Type B pancreatic cell (in vitro differentiated cells): Measurements from ENCODE around the gene EPN3. TPM values are rescaled to one million over a fixed set of nuclear protein-coding genes. Genes with fewer than 3 reads are reported as not detected.
A peak's percentile ranks its signal among the peaks of the same experiment; 100 is the strongest.

Source experiments
- DNase-seq: peaks from one replicate; pipeline ENCODE4 v3.0.0; 2021; ENCODE audit warnings: mixed read lengths; ENCODE audit not compliant: unreplicated experiment; ENCODE audit errors: extremely low spot score
- H3K27ac Mint-ChIP-seq: 2 replicates; pipeline ENCODE4 v1.8.0; 2021; ENCODE audit warnings: mild to moderate bottlenecking, mixed read lengths
- H3K27me3 Mint-ChIP-seq: 2 replicates; pipeline ENCODE4 v1.8.0; 2021; ENCODE audit warnings: mixed read lengths
- H3K36me3 Mint-ChIP-seq: 2 replicates; pipeline ENCODE4 v1.8.0; 2021; ENCODE audit warnings: mixed read lengths
- H3K4me1 Mint-ChIP-seq: one replicate; pipeline ENCODE4 v1.8.0; 2021; ENCODE audit warnings: mixed read lengths; ENCODE audit not compliant: unreplicated experiment
- H3K4me3 Mint-ChIP-seq: 2 replicates; pipeline ENCODE4 v1.8.0; 2021; ENCODE audit warnings: mild to moderate bottlenecking, mixed read lengths
- H3K9me3 Mint-ChIP-seq: 2 replicates; pipeline ENCODE4 v1.8.0; 2021; ENCODE audit warnings: mixed read lengths
- CTCF ChIP-seq: fragments of 200-600 bp; sonication (generic); conservative IDR thresholded peaks from 2 replicates; pipeline ENCODE4 v1.5.0; 2021; ENCODE audit warnings: antibody characterized with exemption, mild to moderate bottlenecking
- long read RNA-seq: library from polyadenylated mRNA; unstranded; transcript quantifications from one replicate; pipeline ENCODE4 v2.0.0, GENCODE V29; 2020
- total RNA-seq: library from RNA; stranded (reverse); gene quantifications from 2 replicates; pipeline ENCODE4 v1.2.1, GENCODE V29; 2021; ENCODE audit warnings: low replicate concordance

The EPN3 gene
- total RNA-seq, result 41.7 and 72.1 TPM in 2 replicates
- long read RNA-seq, partial matches to known transcripts, result 0 of 3 reads
- long read RNA-seq, other reads (novel, unspliced or antisense), result 3 of 3 reads

GRCh38 chr17:50532452-50533024 is at the start of gene EPN3:
Gene EPN3, plus strand, starts transcription at chr17:50532735. Its CDS starts 3,822 bp downstream, at chr17:50536557.
- Mint-ChIP-seq H3K9me3 (no peaks in the 10 kb centered on the region), H3K4me3 (peak within 1 kb of the TSS; percentile 90), H3K27me3 (peaks cover 16% of the 10 kb centered on the region), H3K27ac (peak within 1 kb of the TSS; percentile 73), H3K36me3 (no peaks in the 10 kb centered on the region), H3K4me1 (peaks cover 29% of the 10 kb centered on the region)
- no peak for TF ChIP-seq CTCF
- no peak for DNase-seq

- peaks cover 2% of the 10 kb centered on the region for H3K27me3 Mint-ChIP-seq
- H3K36me3 Mint-ChIP-seq, result peaks cover 5% of the 10 kb centered on the region
- peaks cover 9% of the 10 kb centered on the region for H3K4me1 Mint-ChIP-seq
- no peaks in the 10 kb centered on the region for H3K9me3 Mint-ChIP-seq
- no peak overlapping the region for H3K27ac Mint-ChIP-seq
- no peak for DNase-seq
- TF ChIP-seq CTCF, result no peak
- H3K4me3 Mint-ChIP-seq, result no peak overlapping the region
These were observed 49.3 kb upstream of the EPN3 start for GRCh38 chr17:50483266-50483665.

GRCh38 chr17:50484386-50485155 is 48.0 kb upstream of the EPN3 start:
- Mint-ChIP-seq H3K36me3 (peaks cover 3% of the 10 kb centered on the region), H3K27ac (no peak overlapping the region), H3K27me3 (no peaks in the 10 kb centered on the region), H3K9me3 (no peaks in the 10 kb centered on the region), H3K4me1 (peaks cover 2% of the 10 kb centered on the region), H3K4me3 (no peak overlapping the region)
- no peak for TF ChIP-seq CTCF
- no peak for DNase-seq

GRCh38 chr17:50487213-50488096 is 45.1 kb upstream of the EPN3 start:
- Mint-ChIP-seq H3K36me3 (peaks cover 3% of the 10 kb centered on the region), H3K9me3 (no peaks in the 10 kb centered on the region), H3K4me3 (no peak overlapping the region), H3K27ac (no peak overlapping the region), H3K27me3 (no peaks in the 10 kb centered on the region), H3K4me1 (no peaks in the 10 kb centered on the region)
- TF ChIP-seq CTCF, result no peak
- DNase-seq, result no peak

- Mint-ChIP-seq H3K27me3 (no peaks in the 10 kb centered on the region), H3K9me3 (no peaks in the 10 kb centered on the region), H3K4me3 (no peak overlapping the region), H3K36me3 (peaks cover 3% of the 10 kb centered on the region), H3K27ac (no peak overlapping the region), H3K4me1 (peaks cover 3% of the 10 kb centered on the region)
- no peak for DNase-seq
- no peak for TF ChIP-seq CTCF
These were observed 43.7 kb upstream of the EPN3 start for GRCh38 chr17:50488880-50489279.
